Ishikawa (cell line): ENCODE measurements around the gene SCP2D1.

Source experiments
- CREB1 ChIP-seq: IDR thresholded peaks from 2 replicates; pipeline ENCODE4 v1.6.1; 2012; ENCODE audit warnings: low read depth
- EGR1 ChIP-seq: IDR thresholded peaks from 2 replicates; pipeline ENCODE4 v1.6.1; 2012
- FOXM1 ChIP-seq: IDR thresholded peaks from 2 replicates; pipeline ENCODE4 v1.6.1; 2012; ENCODE audit warnings: low read depth, borderline replicate concordance
- YY1 ChIP-seq: IDR thresholded peaks from 2 replicates; pipeline ENCODE4 v1.6.1; 2012; ENCODE audit warnings: low read depth
- TF ChIP-seq, protein P1 (sequence below): IDR thresholded peaks from 2 replicates; pipeline ENCODE4 v1.6.1; 2012; ENCODE audit warnings: low read depth, mild to moderate bottlenecking

DNA sequence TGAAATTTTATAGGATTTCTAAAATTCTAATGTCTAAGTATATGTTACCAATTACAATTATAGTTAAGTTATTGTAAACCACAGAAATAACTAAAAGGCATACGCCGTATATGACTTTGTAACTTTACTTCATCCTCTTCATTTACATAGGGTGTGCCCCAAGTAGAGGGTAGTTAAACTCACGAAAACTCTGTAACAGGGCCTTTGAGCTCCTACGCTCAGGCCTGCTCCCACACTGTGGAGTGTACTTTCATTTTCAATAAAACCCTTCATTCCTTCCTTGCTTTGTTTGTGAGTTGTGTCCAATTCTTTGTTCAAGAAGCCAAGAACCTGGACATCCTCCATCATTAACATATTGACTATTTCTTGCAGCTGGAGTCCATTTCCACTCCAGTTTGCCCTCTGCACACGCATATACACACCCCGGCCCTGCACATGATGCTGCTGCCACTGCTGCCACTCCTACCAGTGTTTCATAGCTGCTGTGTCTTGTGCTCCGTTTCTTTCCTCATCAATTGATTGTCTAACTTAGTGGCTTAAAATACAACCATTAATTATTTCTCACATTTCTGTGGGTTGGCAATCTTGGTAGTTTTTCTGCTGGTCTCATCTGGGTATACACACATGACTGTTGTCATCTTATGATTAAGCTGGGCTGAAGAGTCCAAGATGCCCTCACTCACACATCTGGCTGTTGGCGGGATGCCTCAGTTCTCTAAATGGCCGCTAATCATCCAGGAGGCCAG, 33.0 kb upstream of the SCP2D1 start:
- TF ChIP-seq EGR1 = no peak
- no peak for TF ChIP-seq YY1
- no peak for TF ChIP-seq FOXM1
- TF ChIP-seq CREB1 = no peak
- TF ChIP-seq, protein P1, sequence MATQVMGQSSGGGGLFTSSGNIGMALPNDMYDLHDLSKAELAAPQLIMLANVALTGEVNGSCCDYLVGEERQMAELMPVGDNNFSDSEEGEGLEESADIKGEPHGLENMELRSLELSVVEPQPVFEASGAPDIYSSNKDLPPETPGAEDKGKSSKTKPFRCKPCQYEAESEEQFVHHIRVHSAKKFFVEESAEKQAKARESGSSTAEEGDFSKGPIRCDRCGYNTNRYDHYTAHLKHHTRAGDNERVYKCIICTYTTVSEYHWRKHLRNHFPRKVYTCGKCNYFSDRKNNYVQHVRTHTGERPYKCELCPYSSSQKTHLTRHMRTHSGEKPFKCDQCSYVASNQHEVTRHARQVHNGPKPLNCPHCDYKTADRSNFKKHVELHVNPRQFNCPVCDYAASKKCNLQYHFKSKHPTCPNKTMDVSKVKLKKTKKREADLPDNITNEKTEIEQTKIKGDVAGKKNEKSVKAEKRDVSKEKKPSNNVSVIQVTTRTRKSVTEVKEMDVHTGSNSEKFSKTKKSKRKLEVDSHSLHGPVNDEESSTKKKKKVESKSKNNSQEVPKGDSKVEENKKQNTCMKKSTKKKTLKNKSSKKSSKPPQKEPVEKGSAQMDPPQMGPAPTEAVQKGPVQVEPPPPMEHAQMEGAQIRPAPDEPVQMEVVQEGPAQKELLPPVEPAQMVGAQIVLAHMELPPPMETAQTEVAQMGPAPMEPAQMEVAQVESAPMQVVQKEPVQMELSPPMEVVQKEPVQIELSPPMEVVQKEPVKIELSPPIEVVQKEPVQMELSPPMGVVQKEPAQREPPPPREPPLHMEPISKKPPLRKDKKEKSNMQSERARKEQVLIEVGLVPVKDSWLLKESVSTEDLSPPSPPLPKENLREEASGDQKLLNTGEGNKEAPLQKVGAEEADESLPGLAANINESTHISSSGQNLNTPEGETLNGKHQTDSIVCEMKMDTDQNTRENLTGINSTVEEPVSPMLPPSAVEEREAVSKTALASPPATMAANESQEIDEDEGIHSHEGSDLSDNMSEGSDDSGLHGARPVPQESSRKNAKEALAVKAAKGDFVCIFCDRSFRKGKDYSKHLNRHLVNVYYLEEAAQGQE = no peak
